Skeletal muscle cell (primary cell): Measurements from ENCODE around the gene CCDC107.

Experiments used
- DNase-seq: peaks from one replicate; pipeline ENCODE4 v3.0.0-alpha.2; 2010; ENCODE audit warnings: low read depth
- H3K4me3 ChIP-seq: 2 replicates; pipeline ENCODE4 v1.5.1; 2011; ENCODE audit warnings: low read depth, mild to moderate bottlenecking, control low read depth, low read length, moderate library complexity

Gene CCDC107

GRCh38 chr9:35679091-35679490, 21.0 kb downstream of the CCDC107 start:
- DNase-seq: no peak
- no peak overlapping the region for H3K4me3 ChIP-seq

- DNase-seq: no peak
- H3K4me3 ChIP-seq: no peak overlapping the region
These were observed 21.8 kb downstream of the CCDC107 start for GRCh38 chr9:35679766-35680330.

GRCh38 chr9:35680331-35681105, 22.4 kb downstream of the CCDC107 start:
- DNase-seq: no peak

GRCh38 chr9:35681341-35682002, 23.4 kb downstream of the CCDC107 start:
- H3K4me3 ChIP-seq: no peak overlapping the region
- DNase-seq: no peak

More at GRCh38 chr9:35680331-35681105, 22.4 kb downstream of the CCDC107 start:
- no peak overlapping the region for H3K4me3 ChIP-seq

GRCh38 chr9:35682051-35682450, 24.0 kb downstream of the CCDC107 start:
- H3K4me3 ChIP-seq: no peak overlapping the region
- no peak for DNase-seq

GRCh38 chr9:35682520-35683315, 24.6 kb downstream of the CCDC107 start:
- no peak for DNase-seq
- H3K4me3 ChIP-seq: no peak overlapping the region

GRCh38 chr9:35683323-35683722, 25.2 kb downstream of the CCDC107 start:
- H3K4me3 ChIP-seq: no peak overlapping the region
- no peak for DNase-seq

- H3K4me3 ChIP-seq: no peak overlapping the region
These were observed 26.8 kb downstream of the CCDC107 start for GRCh38 chr9:35684921-35685320.

GRCh38 chr9:35685506-35685905, 27.4 kb downstream of the CCDC107 start:
- H3K4me3 ChIP-seq: no peak overlapping the region
- DNase-seq: no peak

More at GRCh38 chr9:35684921-35685320, 26.8 kb downstream of the CCDC107 start:
- DNase-seq: no peak

GRCh38 chr9:35686222-35687203, 28.4 kb downstream of the CCDC107 start:
- peak; percentile 73 for DNase-seq
- peak overlapping the region; percentile 99 for H3K4me3 ChIP-seq

GRCh38 chr9:35687306-35687705, 29.2 kb downstream of the CCDC107 start:
- DNase-seq: no peak
- peak overlapping the region; percentile 99 for H3K4me3 ChIP-seq

- no peak for DNase-seq
- peak overlapping the region; percentile 99 for H3K4me3 ChIP-seq
These were observed 30.0 kb downstream of the CCDC107 start for GRCh38 chr9:35687972-35688557.

GRCh38 chr9:35688558-35689541, 30.8 kb downstream of the CCDC107 start:
- peak overlapping the region; percentile 99 for H3K4me3 ChIP-seq
- peak; percentile 71 for DNase-seq

- peak; percentile 73 for DNase-seq
- H3K4me3 ChIP-seq: peak within 1 kb of the TSS; percentile 99
These were observed 31.6 kb downstream of the CCDC107 start, which contains the start of gene TPM2 for GRCh38 chr9:35689542-35690293. Gene TPM2 (minus strand): TSS chr9:35689925. CDS start chr9:35689817, 108 bp downstream.

GRCh38 chr9:35690294-35690613, 32.2 kb downstream of the CCDC107 start:
- H3K4me3 ChIP-seq: peak overlapping the region; percentile 99
- peak; percentile 29 for DNase-seq

GRCh38 chr9:35690614-35691333, 32.7 kb downstream of the CCDC107 start:
- peak overlapping the region; percentile 99 for H3K4me3 ChIP-seq
- DNase-seq: peak; percentile 53
